ENCODE measurements around the gene PMFBP1.

PMFBP1 gene

DNA sequence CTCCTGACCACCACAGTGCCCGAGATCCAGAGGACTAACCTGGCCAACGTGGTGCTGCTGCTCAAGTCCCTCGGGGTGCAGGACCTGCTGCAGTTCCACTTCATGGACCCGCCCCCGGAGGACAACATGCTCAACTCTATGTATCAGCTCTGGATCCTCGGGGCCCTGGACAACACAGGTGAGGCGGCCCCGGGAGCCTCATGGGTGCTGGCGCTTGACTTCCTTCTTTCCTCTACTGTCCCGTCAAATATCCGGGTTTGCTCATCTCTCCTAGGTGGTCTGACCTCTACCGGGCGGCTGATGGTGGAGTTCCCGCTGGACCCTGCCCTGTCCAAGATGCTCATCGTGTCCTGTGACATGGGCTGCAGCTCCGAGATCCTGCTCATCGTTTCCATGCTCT lies 64.6 kb downstream of the PMFBP1 start:
- no peak for TF ChIP-seq CTCF (IDR thresholded peaks at IDR 0.05; ENCODE audit: extremely low read depth, insufficient read depth, missing control alignments)
- no peak for DNase-seq (ENCODE audit: low spot score)
- in situ Hi-C loops (cut with MboI; ENCODE audit: low pct_unique_long_range_greater_than_20kb, low sequenced_read_pairs, unreplicated experiment), result no loop called here

DNA sequence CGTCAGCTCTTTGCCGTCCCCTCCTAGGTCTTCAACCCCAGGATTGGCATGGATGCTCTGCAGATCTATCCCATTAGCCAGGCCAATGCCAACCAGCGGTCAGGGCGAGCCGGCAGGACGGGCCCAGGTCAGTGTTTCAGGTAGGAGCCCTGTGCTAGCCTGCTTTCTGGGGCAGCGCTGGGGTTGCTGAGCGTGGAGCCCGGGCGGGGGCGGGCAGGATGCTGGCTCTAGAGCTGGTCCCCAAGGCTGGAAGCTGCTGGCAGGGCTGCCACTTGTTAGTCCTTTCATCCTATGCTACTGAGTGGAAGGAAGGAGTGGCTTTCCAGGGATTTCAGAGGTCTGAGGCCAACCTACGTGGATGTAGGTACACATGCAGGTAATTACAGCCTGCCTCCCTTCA lies 66.0 kb downstream of the PMFBP1 start:
- in situ Hi-C loops (cut with MboI; ENCODE audit: low pct_unique_long_range_greater_than_20kb, low sequenced_read_pairs, unreplicated experiment), result no loop called here
- TF ChIP-seq CTCF (IDR thresholded peaks at IDR 0.05; ENCODE audit: extremely low read depth, insufficient read depth, missing control alignments), result no peak

DNA sequence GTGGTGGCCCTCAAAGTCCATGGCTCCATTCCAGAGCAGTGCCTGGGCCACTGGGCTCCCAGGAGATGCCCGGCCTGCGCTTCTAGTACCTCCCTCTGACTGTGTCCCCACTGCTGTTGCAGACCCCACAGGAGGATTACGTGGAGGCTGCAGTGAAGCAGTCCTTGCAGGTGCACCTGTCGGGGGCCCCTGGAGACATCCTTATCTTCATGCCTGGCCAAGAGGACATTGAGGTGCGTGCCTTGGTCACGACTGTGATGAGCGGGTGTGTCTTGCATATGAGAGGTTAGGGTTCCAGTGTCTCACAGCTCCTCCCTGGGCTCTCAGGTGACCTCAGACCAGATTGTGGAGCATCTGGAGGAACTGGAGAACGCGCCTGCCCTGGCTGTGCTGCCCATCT lies 67.0 kb downstream of the PMFBP1 start:
- in situ Hi-C loops (cut with MboI; ENCODE audit: low pct_unique_long_range_greater_than_20kb, low sequenced_read_pairs, unreplicated experiment), result no loop called here

More for the DNA sequence above, 66.0 kb downstream of the PMFBP1 start:
- DNase-seq (ENCODE audit: low spot score), result no peak

DNA sequence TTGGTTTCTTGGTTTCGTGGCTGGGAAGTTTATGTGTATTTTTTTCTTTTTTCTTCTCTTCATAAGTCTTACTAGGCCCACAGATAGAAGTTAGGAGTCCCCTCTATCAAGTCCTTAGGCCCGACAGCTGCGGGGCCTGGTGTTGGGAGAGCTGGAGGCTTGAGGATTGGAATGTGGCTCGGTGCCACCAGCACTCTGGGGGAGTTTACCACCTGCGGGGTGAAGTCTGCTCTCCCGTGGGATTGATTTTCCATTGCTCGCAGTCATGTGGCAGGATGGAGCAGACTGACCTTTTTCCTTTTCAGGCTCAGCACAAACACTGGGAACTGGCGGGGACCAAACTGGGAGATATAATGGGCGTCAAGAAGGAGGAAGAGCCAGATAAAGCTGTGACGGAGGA lies 70.8 kb downstream of the PMFBP1 start:
- TF ChIP-seq CTCF (IDR thresholded peaks at IDR 0.05; ENCODE audit: extremely low read depth, insufficient read depth, missing control alignments), result no peak
- in situ Hi-C loops (cut with MboI; ENCODE audit: low pct_unique_long_range_greater_than_20kb, low sequenced_read_pairs, unreplicated experiment), result no loop called here
- DNase-seq (ENCODE audit: low spot score), result no peak

More for the DNA sequence above, 67.0 kb downstream of the PMFBP1 start:
- DNase-seq (ENCODE audit: low spot score), result no peak
- TF ChIP-seq CTCF (IDR thresholded peaks at IDR 0.05; ENCODE audit: extremely low read depth, insufficient read depth, missing control alignments), result no peak

- TF ChIP-seq CTCF (IDR thresholded peaks at IDR 0.05; ENCODE audit: extremely low read depth, insufficient read depth, missing control alignments), result peak; percentile 58
- DNase-seq (ENCODE audit: low spot score), result peak; percentile 67
- in situ Hi-C loops (cut with MboI; ENCODE audit: low pct_unique_long_range_greater_than_20kb, low sequenced_read_pairs, unreplicated experiment), result no loop called here
Observed at GRCh38 chr16:72099377-72099818, 72.6 kb downstream of the PMFBP1 start.

GRCh38 chr16:72098936-72099335 lies 73.0 kb downstream of the PMFBP1 start:
- TF ChIP-seq CTCF (IDR thresholded peaks at IDR 0.05; ENCODE audit: extremely low read depth, insufficient read depth, missing control alignments), result no peak
- in situ Hi-C loops (cut with MboI; ENCODE audit: low pct_unique_long_range_greater_than_20kb, low sequenced_read_pairs, unreplicated experiment), result no loop called here
- DNase-seq (ENCODE audit: low spot score), result no peak

DNA sequence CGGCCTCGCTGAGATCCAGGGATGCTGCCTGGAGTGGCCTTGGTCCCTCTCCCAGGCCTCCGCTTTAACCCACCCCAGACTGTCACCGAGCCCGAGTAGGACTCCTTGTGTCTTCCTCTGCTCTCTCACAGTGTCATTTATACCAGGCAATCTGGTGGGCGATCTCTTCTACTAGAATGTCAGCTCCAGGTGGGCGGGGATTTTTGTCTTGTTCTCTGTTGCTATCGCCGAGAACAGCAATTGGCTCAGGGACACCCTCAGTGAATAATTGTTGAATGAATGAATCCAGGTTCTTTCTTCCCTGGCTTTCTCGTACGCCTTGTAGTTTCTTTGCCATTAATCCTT lies 77.7 kb downstream of the PMFBP1 start:
- in situ Hi-C loops (cut with MboI; ENCODE audit: low pct_unique_long_range_greater_than_20kb, low sequenced_read_pairs, unreplicated experiment), result no loop called here
- no peak for TF ChIP-seq CTCF (IDR thresholded peaks at IDR 0.05; ENCODE audit: extremely low read depth, insufficient read depth, missing control alignments)
- DNase-seq (ENCODE audit: low spot score), result no peak
